Uterus (tissue), 4 donors: ENCODE results near the gene IFT20. TPM values are rescaled to one million over a fixed set of nuclear protein-coding genes. Genes with fewer than 3 reads are reported as not detected.

Source experiments
- DNase-seq, 2 donors: peaks; one replicate each; pipeline ENCODE4 v3.0.0-alpha.2; 2019 to 2020
- H3K27ac ChIP-seq, 2 donors: fragments of 200-600 bp; sonication (generic); 1 replicate in 1 of 2; 2 replicates in 1 of 2; pipeline ENCODE4 v1.5.1; 2016 to 2018
- H3K27me3 ChIP-seq, 2 donors: fragments of 200-600 bp; sonication (generic); one replicate each; pipeline ENCODE4 v1.5.1; 2018 to 2019; ENCODE audit warnings: control low read depth in 1 of 2
- H3K36me3 ChIP-seq, 2 donors: fragments of 200-600 bp; sonication (generic); one replicate each; pipeline ENCODE4 v1.5.1; 2019; ENCODE audit warnings: control low read depth in 1 of 2
- H3K4me1 ChIP-seq, 2 donors: fragments of 200-600 bp; sonication (generic); one replicate each; pipeline ENCODE4 v1.5.1; 2018 to 2019; ENCODE audit warnings: control low read depth in 1 of 2
- H3K4me3 ChIP-seq, 2 donors: fragments of 200-600 bp; sonication (generic); 1 replicate in 1 of 2; 2 replicates in 1 of 2; pipeline ENCODE4 v1.5.1; 2018 to 2019; ENCODE audit warnings: mild to moderate bottlenecking in 1 of 2
- H3K9me3 ChIP-seq, 2 donors: fragments of 200-600 bp; sonication (generic); one replicate each; pipeline ENCODE4 v1.5.1; 2019; ENCODE audit warnings: control low read depth in 1 of 2
- CTCF ChIP-seq, 4 experiments: fragments of 200-600 bp in 2 of 4; fragments of 450-650 bp in 2 of 4; sonication (generic) in 2 of 4; IDR thresholded peaks; one replicate each; pipeline ENCODE4 v1.5.1; 2016 to 2019; ENCODE audit warnings: antibody characterized with exemption in 4 of 4, mild to moderate bottlenecking in 2 of 4, moderate library complexity in 1 of 4
- POLR2A ChIP-seq, 2 donors: fragments of 450-650 bp; IDR thresholded peaks; one replicate each; pipeline ENCODE4 v1.6.1; 2016; ENCODE audit warnings: antibody characterized with exemption in 2 of 2, mild to moderate bottlenecking in 1 of 2, moderate library complexity in 1 of 2
- intact Hi-C: fragments of 100-400 bp; cut with DNase I; formaldehyde crosslinking; loops from one replicate; pipeline ENCODE4 v1.15.1; 2023; ENCODE audit warnings: low total_unique reads
- total RNA-seq, 4 donors: library from RNA; depleted of rRNA in 3 of 4; stranded (reverse); fragments of >200 nt in 3 of 4; gene quantifications; one replicate each; pipeline versions ENCODE4 v1.1.0 to v1.2.4, GENCODE V29; 2014 to 2023
- donor health status: DM: yes; HTN: yes; CAD: no.

IFT20 gene
- total RNA-seq, 4 donors from 2014 or later = 30.5 to 241 (median 59.1) TPM

GRCh38 chr17:28328325-28328724 is 6.9 kb downstream of the IFT20 start:
- H3K27ac ChIP-seq = no peak overlapping the region
- H3K27me3 ChIP-seq = no peaks in the 10 kb centered on the region
- H3K4me1 ChIP-seq = no peaks in the 10 kb centered on the region
- no peak for DNase-seq
- intact Hi-C loops = no loop called here
- no peak overlapping the region for H3K4me3 ChIP-seq
- H3K36me3 ChIP-seq = no peaks in the 10 kb centered on the region
- no peaks in the 10 kb centered on the region for H3K9me3 ChIP-seq
- TF ChIP-seq CTCF (IDR thresholded peaks at IDR 0.05) = no peak
- no peak for TF ChIP-seq POLR2A (IDR thresholded peaks at IDR 0.05)

DNA sequence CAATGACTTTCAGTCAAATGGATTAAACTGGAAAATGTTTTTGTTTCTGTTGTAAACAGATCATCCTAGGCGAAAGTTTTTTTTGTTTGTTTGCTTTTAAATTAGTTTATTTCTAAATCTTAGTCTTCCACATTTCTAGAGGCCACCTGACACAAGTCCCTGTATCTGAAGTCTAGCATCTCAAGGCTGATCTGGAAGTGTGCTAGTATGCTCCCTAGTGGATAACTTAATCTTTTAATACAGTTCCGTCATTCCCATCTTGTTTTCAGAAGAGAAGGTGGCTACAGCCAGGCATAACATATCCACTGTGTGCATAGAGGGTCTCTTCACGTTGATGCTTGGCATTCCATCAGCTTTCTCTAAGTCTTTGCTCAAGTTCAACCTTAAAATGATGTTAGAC is 7.6 kb downstream of the IFT20 start:
- TF ChIP-seq POLR2A (IDR thresholded peaks at IDR 0.05) (no peak), CTCF (IDR thresholded peaks at IDR 0.05) (no peak)
- H3K4me1 ChIP-seq = no peaks in the 10 kb centered on the region
- H3K27me3 ChIP-seq = no peaks in the 10 kb centered on the region
- no peak for DNase-seq
- H3K9me3 ChIP-seq = no peaks in the 10 kb centered on the region
- H3K27ac ChIP-seq = no peak overlapping the region
- H3K4me3 ChIP-seq = no peak overlapping the region
- no peaks in the 10 kb centered on the region for H3K36me3 ChIP-seq
- intact Hi-C loops = no loop called here

DNA sequence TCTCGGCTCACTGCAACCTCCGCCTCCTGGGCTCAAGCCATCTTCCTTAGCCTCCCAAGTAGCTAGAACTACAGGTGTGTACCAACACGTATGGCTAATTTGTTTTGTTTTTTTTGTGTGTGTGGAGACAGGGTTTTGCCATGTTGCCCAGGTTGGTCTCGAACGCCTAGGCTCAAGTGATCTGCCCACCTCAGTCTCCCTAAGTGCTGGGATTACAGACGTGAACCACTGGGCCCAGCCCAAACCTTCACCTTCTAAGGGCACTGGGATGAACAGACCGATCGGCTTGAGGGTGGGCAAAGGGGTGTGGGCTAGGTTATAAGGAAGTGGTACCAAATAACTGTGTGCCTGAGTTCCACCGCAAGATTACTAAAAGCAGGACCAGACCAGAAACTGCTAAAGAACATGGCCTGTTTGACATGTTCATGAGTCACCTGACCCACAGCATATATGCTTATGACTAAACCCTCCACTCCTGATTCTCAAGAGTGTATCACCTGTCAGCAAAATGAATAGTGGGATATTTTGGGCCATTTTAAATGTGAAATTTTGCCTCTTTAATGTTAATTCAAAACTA is 8.2 kb downstream of the IFT20 start:
- Histone ChIP-seq H3K9me3 (no peaks in the 10 kb centered on the region), H3K4me3 (no peak overlapping the region), H3K27me3 (no peaks in the 10 kb centered on the region), H3K27ac (no peak overlapping the region), H3K36me3 (no peaks in the 10 kb centered on the region), H3K4me1 (no peaks in the 10 kb centered on the region)
- intact Hi-C loops = no loop called here
- TF ChIP-seq CTCF (IDR thresholded peaks at IDR 0.05) (no peak), POLR2A (IDR thresholded peaks at IDR 0.05) (no peak)
- DNase-seq = no peak

GRCh38 chr17:28326114-28326513 is 9.2 kb downstream of the IFT20 start:
- Histone ChIP-seq H3K4me1 (no peaks in the 10 kb centered on the region), H3K36me3 (no peaks in the 10 kb centered on the region), H3K27ac (no peak overlapping the region), H3K9me3 (no peaks in the 10 kb centered on the region), H3K27me3 (no peaks in the 10 kb centered on the region), H3K4me3 (no peak overlapping the region)
- no peak for DNase-seq
- intact Hi-C loops = no loop called here
- TF ChIP-seq POLR2A (IDR thresholded peaks at IDR 0.05) (no peak), CTCF (IDR thresholded peaks at IDR 0.05) (no peak)

DNA sequence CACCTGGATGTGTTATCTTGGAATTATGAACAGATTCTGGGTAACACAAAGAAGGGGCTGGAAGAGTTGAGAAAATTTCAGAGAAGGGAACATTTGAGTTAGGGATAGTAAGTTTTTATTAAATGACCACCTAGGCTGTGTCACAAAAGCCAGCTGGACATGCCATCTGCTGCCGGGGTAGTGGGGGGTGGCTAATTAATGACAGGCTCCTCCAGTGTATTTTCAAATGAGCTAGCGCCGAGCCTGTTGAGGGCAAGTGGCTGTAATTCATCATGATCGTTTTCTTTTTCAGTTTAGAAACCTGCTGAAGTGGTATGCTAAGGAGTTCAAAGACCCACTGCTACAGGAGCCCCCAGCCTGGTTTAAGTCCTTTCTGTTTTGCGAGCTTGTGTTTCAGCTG is 10.1 kb downstream of the IFT20 start:
- intact Hi-C loops = no loop called here
- DNase-seq = no peak
- TF ChIP-seq POLR2A (IDR thresholded peaks at IDR 0.05) (no peak), CTCF (IDR thresholded peaks at IDR 0.05) (no peak)
- no peaks in the 10 kb centered on the region for H3K4me1 ChIP-seq
- H3K4me3 ChIP-seq = no peak overlapping the region
- H3K27ac ChIP-seq = no peak overlapping the region
- H3K36me3 ChIP-seq = no peaks in the 10 kb centered on the region
- H3K27me3 ChIP-seq = no peaks in the 10 kb centered on the region
- no peaks in the 10 kb centered on the region for H3K9me3 ChIP-seq
